Activated CD8-positive, alpha-beta memory T cell treated with anti-CD3 and anti-CD28 coated beads, Interleukin-2, amount 50 U/mL, for 1 hour (primary cell): ENCODE results near the gene TEKTIP1.

ENCODE experiments used
- DNase-seq: peaks from one replicate; pipeline ENCODE4 v3.0.0-alpha.2; 2020; ENCODE audit errors: extremely low read depth

The TEKTIP1 gene

GRCh38 chr19:3537438-3538240 lies 1.3 kb upstream of the TEKTIP1 start:
- DNase-seq = no peak

DNA sequence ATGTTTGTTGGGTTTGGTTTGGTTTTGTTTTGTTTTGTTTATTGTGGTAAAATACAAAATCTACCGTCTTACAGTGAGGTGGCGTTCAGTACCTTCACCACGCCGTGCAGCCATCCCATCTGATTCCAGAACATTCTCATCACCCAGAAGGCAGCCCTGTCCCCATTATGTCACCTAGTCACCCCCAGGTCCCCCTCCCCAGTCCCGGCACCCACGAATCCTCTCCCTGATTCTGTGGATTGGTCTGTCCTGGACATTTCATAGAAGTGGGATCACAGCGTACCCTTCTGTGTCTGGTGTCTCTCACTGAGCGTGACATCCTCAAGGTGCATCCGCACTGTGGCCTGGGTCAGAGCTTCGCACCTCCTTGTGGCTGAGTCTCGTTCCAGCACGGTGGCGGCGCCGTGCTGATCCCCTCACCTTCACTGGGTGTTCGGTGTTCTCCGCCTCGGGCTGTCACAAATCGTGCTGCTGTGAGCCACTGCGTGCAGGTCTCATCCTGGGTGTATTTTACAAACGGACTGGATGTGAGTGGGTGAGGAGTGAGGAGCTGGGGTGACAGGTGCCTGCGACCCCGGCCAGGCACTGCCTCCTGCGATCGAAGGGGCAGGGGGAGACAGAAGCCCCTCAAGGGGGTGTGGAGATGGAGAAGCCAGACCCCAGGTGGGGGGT lies 580 bp upstream of the TEKTIP1 start:
- DNase-seq = no peak

GRCh38 chr19:3539756-3540118 lies 763 bp downstream of the TEKTIP1 start:
- no peak for DNase-seq

DNA sequence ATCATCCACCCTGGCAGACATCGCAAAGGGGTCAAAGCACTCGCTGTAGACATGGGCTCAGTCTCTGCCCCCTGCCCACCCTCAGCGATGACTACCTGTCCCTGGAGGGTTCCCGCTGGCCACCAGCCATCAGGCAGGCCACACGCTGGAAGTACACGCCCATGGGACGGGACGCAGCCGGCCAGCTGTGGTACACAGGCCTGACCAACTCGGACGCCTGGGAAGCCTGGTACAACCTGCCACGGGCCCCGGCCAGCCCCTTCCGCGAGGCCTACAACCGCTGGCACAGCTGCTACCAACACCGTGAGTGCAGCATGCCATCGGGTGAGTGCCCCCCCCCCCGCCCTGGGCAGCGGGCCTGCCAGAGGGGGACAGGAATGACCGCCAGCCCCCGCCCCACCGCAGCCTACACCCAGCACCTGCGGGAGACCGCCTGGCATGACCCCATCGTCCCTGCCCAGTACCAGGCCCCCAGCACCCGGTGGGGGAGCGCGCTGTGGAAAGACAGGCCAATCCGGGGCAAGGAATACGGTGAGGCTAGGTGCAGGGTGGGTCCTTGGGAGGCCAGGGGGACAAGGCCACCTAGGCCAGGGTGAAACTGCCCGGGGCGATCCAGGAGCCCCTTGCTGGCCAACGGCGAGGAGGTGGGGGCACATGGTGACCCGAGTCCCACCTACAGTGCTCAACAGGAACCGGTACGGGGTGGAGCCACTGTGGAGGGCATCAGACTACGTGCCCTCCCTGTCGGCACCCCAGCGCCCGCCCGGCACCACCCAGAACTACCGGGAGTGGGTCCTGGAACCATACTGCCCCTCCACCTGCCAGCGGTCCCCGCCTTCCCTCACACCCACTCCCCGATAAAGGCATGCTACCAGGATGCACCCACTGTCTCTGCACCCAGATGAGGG lies 4.4 kb downstream of the TEKTIP1 start:
- DNase-seq = no peak

GRCh38 chr19:3544058-3544376 lies 5.0 kb downstream of the TEKTIP1 start:
- no peak for DNase-seq

DNA sequence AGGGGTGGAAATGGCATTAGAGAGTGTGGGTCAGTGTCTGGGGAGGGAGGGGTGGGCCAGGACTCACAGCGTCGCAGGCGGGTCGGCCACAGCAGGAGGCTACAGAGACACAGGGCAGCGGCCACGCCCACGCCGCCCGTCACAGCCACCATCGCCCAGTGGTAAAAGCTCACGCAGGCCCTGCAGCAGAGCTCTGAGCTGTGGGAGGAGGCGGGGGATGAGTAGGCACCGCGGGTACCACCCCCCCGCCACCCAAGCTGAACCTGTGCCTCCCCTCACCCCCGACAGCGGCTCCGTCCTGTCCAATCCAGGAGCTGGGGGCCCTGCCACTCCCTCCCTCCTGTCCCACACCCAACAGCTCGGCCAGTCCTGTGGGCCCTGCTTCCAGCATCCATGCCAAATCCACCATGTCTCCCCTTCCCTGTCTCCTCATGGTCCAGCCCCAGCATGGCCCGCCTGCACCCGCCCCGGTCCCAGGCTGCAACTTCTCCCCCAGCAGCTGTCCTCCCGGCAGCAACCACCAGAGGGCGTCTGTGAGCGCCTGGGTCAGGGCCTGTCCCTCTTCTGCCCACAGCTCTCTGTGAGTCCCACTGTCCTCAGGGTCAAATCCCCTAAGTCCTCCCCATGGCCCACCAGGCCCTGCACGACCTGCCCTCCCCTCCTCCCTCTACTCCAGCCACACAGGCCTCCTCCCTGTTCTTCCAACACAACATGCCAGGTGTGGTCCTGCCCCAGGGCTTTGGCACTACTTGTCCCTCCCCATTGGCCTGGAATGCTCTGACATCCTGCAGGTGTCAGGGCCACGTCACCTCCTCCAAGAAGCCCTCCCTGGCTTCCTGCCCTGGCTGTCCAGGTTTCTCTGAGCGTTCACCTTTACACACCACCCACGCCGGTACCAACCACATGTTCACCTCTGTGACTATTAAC lies 6.0 kb downstream of the TEKTIP1 start:
- DNase-seq = peak; percentile 35

- DNase-seq = no peak
Observed at GRCh38 chr19:3545669-3546034, 6.7 kb downstream of the TEKTIP1 start.

DNA sequence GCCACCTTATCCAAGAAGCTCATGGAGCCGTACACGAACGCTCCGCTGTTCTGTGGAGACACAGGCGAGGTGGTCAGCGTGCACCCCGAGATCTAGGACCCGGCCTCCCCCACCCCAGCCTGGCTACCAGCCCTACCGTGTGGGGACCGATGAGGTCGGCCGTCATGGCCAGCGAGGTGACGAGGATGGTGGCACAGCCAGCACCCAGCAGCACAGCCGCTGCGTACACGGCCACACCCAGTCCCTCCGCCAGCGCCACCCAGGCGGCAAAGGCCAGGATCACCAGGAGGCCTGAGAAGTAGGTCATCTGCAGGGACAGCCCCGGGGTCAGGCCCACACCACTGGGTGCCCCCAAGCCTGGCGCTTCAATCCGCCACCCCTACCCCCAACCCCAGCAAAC lies 7.1 kb downstream of the TEKTIP1 start:
- DNase-seq = no peak

DNA sequence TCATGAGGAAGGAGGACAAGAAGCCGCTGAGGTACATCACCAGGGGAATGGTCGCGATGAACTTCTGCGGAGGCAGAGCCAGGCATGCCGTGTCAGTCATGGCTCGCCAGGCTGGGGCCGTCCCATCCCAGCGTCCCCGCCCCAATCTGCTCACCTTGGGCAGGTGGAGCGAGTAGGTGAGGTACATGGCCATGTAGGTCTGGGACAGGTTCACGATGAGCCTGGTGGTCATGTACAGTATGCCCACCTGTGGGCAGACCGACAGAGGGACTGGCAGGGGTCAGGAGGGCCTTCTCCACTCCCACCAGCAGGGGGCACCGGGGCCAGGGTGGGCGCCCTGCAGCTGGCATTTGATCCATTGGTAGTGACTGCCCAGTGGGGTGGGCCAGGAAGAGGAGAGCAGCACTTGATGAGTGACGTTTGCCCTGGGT lies 8.3 kb downstream of the TEKTIP1 start:
- DNase-seq = no peak

GRCh38 chr19:3547767-3548282 lies 8.9 kb downstream of the TEKTIP1 start:
- no peak for DNase-seq

DNA sequence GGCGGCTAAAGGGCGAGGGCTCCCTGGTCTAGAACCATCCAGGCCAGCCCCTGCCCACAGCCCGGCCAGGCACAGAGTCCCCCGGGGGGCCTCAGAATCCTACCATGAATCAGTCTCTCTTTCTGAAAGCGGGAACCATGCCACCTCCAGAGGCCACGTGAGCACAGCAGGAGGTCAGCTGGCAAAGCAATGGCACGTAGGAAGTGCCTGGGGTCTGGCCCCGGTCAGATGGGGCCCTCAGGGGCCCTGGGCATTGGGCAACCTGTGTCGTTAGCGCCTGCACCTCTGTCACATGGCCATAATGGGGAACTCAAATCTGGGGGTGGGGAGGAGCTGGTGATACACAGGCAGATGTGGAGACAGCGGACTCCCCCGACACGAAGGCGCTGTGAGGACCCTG lies 9.6 kb downstream of the TEKTIP1 start:
- no peak for DNase-seq

DNA sequence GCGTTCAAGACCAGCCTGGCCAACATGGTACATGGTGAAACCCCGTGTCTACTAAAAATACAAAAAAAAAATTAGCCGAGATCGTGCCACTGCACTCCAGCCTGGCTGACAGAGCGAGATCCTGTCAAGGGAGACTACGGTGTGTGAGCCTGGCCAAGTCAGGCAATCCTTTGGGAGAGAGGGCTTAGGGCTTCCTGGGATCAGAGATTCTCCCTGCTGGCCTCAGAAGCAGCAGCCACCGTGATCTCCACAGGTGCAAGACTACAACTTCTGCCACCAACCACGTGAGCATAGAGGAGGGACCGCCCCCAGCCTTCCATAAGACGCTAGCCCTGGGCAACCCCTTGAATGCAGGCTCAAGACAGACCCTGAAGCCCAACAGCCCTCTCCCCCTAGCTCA lies 10.8 kb downstream of the TEKTIP1 start:
- DNase-seq = no peak

- DNase-seq = no peak
Observed at GRCh38 chr19:3550947-3551791, 12.2 kb downstream of the TEKTIP1 start.

GRCh38 chr19:3551792-3552095 lies 12.8 kb downstream of the TEKTIP1 start:
- DNase-seq = no peak

DNA sequence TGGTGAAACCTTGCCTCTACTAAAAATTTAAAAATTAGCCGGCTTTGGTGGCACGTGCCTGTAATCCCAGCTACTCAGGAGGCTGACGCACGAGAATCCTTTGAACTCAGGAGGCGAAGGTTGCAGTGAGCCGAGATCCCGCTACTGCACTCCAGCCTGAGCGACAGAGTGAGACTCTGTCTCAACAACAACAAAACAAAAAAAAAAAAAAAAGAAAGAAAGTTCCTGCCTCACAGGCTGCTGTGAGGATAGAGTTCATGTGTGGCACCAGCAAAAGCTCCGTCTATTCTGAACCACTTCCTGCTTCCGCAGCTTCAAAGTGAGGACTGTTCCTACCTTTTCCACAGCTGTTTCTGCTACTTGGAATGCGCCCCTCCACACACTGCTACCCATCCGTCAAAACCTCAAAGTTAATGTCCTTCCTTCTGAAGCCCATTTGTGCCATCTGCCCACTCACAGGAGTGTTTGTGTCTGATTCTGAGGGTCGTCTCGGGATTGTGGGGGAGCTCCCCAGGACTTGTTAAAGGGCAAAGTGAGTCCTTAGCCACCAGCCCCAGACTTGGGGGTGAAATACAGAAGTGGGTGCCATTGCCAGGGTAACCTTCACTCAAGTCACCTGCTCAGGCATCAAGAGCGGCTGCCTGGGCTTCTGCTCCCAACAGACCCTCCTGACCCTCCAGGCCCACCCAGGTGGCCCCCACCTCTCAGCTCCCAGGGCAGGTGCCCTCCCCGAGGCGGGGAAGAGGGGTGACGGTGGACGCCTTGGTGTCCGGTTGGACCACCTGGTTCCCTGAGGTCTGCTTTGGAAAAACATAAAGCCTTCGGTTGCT lies 15.5 kb downstream of the TEKTIP1 start:
- no peak for DNase-seq

- no peak for DNase-seq
Observed at GRCh38 chr19:3555653-3556422, 16.9 kb downstream of the TEKTIP1 start.

DNA sequence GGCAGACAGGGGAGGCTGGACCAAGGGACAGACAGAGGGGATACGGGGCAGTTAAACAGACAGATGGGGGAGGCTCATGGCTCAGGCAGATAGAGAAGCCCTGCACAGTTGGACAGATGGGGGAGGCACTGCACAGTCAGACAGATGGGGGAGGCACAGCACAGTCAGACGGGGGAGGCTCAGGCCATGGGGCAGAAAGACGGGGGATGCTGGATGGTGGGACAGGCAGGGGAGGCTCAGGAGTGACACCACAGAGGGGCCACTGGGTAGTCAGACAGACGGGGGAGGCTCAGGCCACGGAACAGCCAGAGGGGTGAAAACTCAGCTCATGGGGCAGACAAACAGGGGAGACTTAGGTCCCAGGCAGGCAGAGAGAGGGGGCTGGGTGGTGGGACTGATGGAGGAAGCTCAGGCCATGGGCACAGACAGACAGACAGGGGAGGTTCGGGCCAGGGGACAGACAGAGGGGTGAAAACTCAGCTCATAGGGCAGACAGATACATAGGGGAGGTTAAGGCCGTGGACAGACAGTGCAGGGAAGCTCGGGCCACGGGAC lies 17.5 kb downstream of the TEKTIP1 start:
- DNase-seq = no peak

GRCh38 chr19:3556978-3557460 lies 18.0 kb downstream of the TEKTIP1 start:
- DNase-seq = no peak
